Right renal pelvis (tissue), 4 donors: ENCODE data around the gene VASP. TPM values are rescaled to one million over a fixed set of nuclear protein-coding genes. Genes with fewer than 3 reads are reported as not detected.

Source experiments
- DNase-seq, 4 donors: peaks; one replicate each; pipeline ENCODE4 v3.0.0-alpha.2; 2013; ENCODE audit warnings: low read depth in 4 of 4, low spot score in 3 of 4, missing footprints in 1 of 4
- polyA plus RNA-seq, 4 donors: library from polyadenylated mRNA; unstranded; fragments of 120-200 nt; gene quantifications; one replicate each; pipeline ENCODE4 v1.2.1, GENCODE V29; 2013; ENCODE audit not compliant: insufficient read length in 4 of 4

The VASP gene
- polyA plus RNA-seq, 4 donors = 52.2 to 55.3 (median 53.5) TPM

GRCh38 chr19:45512881-45513483 lies 5.7 kb downstream of the VASP start:
- DNase-seq = no peak

- DNase-seq = no peak
Measured at GRCh38 chr19:45514376-45515051, 7.2 kb downstream of the VASP start.

- DNase-seq = no peak
Measured at GRCh38 chr19:45515081-45515624, 7.9 kb downstream of the VASP start.

- no peak for DNase-seq
Measured at GRCh38 chr19:45515807-45516401, 8.6 kb downstream of the VASP start.

- DNase-seq = no peak
Measured at GRCh38 chr19:45517238-45517637, 10.0 kb downstream of the VASP start.

- no peak for DNase-seq
Measured at GRCh38 chr19:45517641-45518468, 10.6 kb downstream of the VASP start.

- no peak for DNase-seq
Measured at GRCh38 chr19:45518469-45518826, 11.2 kb downstream of the VASP start.

- DNase-seq = no peak
Measured at GRCh38 chr19:45522010-45522941, 15.0 kb downstream of the VASP start.

- peak in 3 of 4 donors; percentile 73 to 74 (median 74) for DNase-seq
Measured at GRCh38 chr19:45523642-45524256, 16.5 kb downstream of the VASP start.

- no peak for DNase-seq
Measured at GRCh38 chr19:45524575-45525129, 17.4 kb downstream of the VASP start.

- no peak for DNase-seq
Measured at GRCh38 chr19:45526143-45526542, 18.9 kb downstream of the VASP start.

GRCh38 chr19:45526971-45527370 lies 19.7 kb downstream of the VASP start:
- DNase-seq = no peak

- no peak for DNase-seq
Measured at GRCh38 chr19:45527731-45528130, 20.5 kb downstream of the VASP start.

GRCh38 chr19:45528149-45528743 lies 21.0 kb downstream of the VASP start:
- DNase-seq = no peak

GRCh38 chr19:45528744-45529419 lies 21.6 kb downstream of the VASP start:
- no peak for DNase-seq

GRCh38 chr19:45529420-45529785 lies 22.1 kb downstream of the VASP start:
- no peak for DNase-seq

- DNase-seq = no peak
Measured at GRCh38 chr19:45531349-45531748, 24.1 kb downstream of the VASP start.

GRCh38 chr19:45539459-45539858 lies 32.2 kb downstream of the VASP start:
- no peak for DNase-seq
